Lower leg skin (tissue), 4 donors: ENCODE measurements around the gene EIF2S2. TPM values are rescaled to one million over a fixed set of nuclear protein-coding genes. Genes with fewer than 3 reads are reported as not detected.

ENCODE experiments used
- DNase-seq, 2 donors: peaks; one replicate each; pipeline ENCODE4 v3.0.0-alpha.2; 2019; ENCODE audit warnings: low spot score in 2 of 2
- H3K4me3 ChIP-seq: fragments of 200-600 bp; sonication (generic); 2 replicates; pipeline ENCODE4 v1.5.1; 2017; ENCODE audit warnings: mild to moderate bottlenecking, low read depth; ENCODE audit not compliant: poor library complexity, severe bottlenecking
- POLR2A ChIP-seq, 2 donors: fragments of 450-650 bp; IDR thresholded peaks; one replicate each; pipeline ENCODE4 v1.6.1; 2016 to 2017; ENCODE audit warnings: antibody characterized with exemption in 2 of 2, mild to moderate bottlenecking in 1 of 2, moderate library complexity in 1 of 2
- WGBS, 2 donors: methylation state at CpG; one replicate each; pipeline ENCODE4 v1.1.5; 2018; 5-methylcytosine and 5-hydroxymethylcytosine counted together
- intact Hi-C: fragments of 100-400 bp; cut with DNase I; formaldehyde crosslinking; loops from one replicate; pipeline ENCODE4 v1.15.0; 2023; ENCODE audit warnings: low total_unique reads
- total RNA-seq, 4 donors: library from RNA; depleted of rRNA; stranded (reverse); fragments of >200 nt; gene quantifications; one replicate each; pipeline ENCODE4 v1.1.0, GENCODE V29; 2016
- TF ChIP-seq, protein P1 (sequence below), 3 donors: fragments of 450-650 bp; IDR thresholded peaks; one replicate each; pipeline ENCODE4 v1.5.1; 2016; ENCODE audit warnings: antibody characterized with exemption in 3 of 3, mild to moderate bottlenecking in 3 of 3, moderate library complexity in 2 of 3

EIF2S2 gene
- total RNA-seq, 4 donors from 2014 or later, result 28.7 to 46.9 (median 41.7) TPM

DNA sequence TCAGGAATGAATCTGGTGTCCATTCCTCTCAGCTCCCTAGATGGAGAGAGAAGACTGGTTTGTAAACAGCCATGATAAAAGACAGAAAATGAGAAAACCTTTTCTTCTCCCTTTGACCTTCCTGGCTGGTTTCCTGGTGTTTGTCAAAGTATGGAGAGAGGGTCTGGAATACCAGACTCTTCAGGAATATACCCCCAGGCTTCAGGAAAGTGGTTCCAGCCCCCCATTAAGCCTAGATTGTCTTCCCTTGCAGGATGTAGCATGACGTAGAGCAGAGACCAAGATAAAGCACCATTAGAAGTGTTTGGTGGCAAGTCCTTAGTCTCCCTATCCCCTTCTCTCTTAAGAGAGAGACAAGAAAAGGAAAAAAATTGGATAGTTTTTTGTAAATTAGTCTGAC lies 51.1 kb downstream of the EIF2S2 start:
- no peak for DNase-seq
- intact Hi-C loops, result loop anchor here (10.0 kb wide), 1 partner anchor 116 kb away; no protein-coding TSS in a partner anchor
- H3K4me3 ChIP-seq, result no peak overlapping the region
- TF ChIP-seq, protein P1, sequence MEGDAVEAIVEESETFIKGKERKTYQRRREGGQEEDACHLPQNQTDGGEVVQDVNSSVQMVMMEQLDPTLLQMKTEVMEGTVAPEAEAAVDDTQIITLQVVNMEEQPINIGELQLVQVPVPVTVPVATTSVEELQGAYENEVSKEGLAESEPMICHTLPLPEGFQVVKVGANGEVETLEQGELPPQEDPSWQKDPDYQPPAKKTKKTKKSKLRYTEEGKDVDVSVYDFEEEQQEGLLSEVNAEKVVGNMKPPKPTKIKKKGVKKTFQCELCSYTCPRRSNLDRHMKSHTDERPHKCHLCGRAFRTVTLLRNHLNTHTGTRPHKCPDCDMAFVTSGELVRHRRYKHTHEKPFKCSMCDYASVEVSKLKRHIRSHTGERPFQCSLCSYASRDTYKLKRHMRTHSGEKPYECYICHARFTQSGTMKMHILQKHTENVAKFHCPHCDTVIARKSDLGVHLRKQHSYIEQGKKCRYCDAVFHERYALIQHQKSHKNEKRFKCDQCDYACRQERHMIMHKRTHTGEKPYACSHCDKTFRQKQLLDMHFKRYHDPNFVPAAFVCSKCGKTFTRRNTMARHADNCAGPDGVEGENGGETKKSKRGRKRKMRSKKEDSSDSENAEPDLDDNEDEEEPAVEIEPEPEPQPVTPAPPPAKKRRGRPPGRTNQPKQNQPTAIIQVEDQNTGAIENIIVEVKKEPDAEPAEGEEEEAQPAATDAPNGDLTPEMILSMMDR (IDR thresholded peaks at IDR 0.05), result no peak
- no peak for TF ChIP-seq POLR2A (IDR thresholded peaks at IDR 0.05)
- 96 to 100% methylated on average over 1 of the region's 1 CpG for WGBS, 2 donors

DNA sequence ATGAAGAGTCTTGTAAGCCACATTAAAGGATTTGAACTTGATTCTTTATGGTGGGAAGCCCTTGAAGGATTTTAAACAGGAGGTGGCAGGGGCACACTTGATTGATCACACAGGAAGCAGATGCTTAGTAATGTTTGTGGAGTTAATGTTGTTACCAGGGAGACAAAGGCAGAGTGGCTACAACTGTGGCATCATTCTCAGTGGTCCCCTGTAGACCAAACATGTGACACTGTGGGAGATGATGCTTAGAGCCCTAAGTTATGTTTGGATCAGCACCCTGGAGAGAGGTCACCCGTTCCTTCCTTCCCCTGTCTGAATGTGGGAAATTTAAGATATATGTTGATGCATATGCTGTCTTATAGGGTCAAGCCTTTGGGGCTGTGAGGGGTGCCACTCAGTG lies 53.2 kb downstream of the EIF2S2 start:
- 16 to 55% methylated on average over 1 of the region's 1 CpG for whole genome bisulfite sequencing, 2 donors
- no peak for DNase-seq
- H3K4me3 ChIP-seq, result no peak overlapping the region
- TF ChIP-seq POLR2A (IDR thresholded peaks at IDR 0.05), result no peak
- TF ChIP-seq, protein P1 (IDR thresholded peaks at IDR 0.05), result no peak
- intact Hi-C loops, result no loop called here

DNA sequence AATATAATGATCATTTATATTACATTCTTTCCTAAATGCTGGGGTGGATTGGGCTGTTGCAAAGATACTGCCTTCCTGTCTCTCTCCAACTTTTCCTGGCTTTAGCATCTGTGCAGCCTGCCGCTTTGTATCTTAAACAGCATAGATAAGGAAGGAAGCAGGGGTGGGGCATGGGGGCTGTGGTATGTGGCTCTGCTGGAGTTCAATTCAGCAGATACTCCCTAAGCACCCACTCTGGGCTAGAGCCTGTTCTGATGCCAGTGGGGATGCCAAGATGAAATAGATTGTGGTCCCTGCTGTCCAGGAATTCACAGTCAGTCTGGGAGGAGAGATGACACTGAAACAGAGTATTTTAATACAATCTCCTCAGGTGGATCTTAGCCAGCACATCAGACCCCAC lies 56.8 kb downstream of the EIF2S2 start:
- TF ChIP-seq POLR2A (IDR thresholded peaks at IDR 0.05), result no peak
- TF ChIP-seq, protein P1 (IDR thresholded peaks at IDR 0.05), result no peak
- no peak for DNase-seq
- WGBS, 2 donors, result 68 to 78% methylated on average over 1 of the region's 1 CpG
- no peak overlapping the region for H3K4me3 ChIP-seq
- intact Hi-C loops, result no loop called here

DNA sequence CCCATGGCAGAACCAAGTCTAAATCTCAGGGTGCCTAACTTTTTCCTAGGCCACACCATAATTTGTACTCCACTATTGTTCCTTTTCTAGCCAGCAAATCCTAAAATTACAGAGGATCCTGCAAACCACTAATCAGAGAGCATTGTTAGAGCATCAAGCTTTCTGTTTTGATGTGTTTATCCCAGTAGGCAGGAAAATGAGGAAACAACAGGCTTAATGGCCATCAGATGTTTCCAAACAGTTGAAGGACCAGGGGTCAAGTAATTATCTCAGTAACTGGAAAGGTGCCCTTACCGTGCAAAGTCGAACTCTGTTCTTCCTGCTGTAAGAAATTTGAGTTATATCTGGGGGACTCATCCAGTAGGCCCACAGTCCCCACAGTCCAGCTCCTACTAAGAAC lies 59.6 kb downstream of the EIF2S2 start:
- intact Hi-C loops, result no loop called here
- DNase-seq, result no peak
- TF ChIP-seq, protein P1 (IDR thresholded peaks at IDR 0.05), result no peak
- TF ChIP-seq POLR2A (IDR thresholded peaks at IDR 0.05), result no peak
- H3K4me3 ChIP-seq, result no peak overlapping the region
- WGBS, 2 donors, result 53 to 76% methylated on average over 2 of the region's 2 CpGs

GRCh38 chr20:34049897-34050695 lies 61.9 kb downstream of the EIF2S2 start:
- DNase-seq, result no peak
- no peak overlapping the region for H3K4me3 ChIP-seq
- TF ChIP-seq, protein P1 (IDR thresholded peaks at IDR 0.05), result no peak
- TF ChIP-seq POLR2A (IDR thresholded peaks at IDR 0.05), result no peak
- WGBS, 2 donors, result 74 to 83% methylated on average over 4 of the region's 4 CpGs
- intact Hi-C loops, result no loop called here
